Measurements from ENCODE around the gene NPAS2.
A peak's percentile ranks its signal among the peaks of the same experiment; 100 is the strongest.

DNA sequence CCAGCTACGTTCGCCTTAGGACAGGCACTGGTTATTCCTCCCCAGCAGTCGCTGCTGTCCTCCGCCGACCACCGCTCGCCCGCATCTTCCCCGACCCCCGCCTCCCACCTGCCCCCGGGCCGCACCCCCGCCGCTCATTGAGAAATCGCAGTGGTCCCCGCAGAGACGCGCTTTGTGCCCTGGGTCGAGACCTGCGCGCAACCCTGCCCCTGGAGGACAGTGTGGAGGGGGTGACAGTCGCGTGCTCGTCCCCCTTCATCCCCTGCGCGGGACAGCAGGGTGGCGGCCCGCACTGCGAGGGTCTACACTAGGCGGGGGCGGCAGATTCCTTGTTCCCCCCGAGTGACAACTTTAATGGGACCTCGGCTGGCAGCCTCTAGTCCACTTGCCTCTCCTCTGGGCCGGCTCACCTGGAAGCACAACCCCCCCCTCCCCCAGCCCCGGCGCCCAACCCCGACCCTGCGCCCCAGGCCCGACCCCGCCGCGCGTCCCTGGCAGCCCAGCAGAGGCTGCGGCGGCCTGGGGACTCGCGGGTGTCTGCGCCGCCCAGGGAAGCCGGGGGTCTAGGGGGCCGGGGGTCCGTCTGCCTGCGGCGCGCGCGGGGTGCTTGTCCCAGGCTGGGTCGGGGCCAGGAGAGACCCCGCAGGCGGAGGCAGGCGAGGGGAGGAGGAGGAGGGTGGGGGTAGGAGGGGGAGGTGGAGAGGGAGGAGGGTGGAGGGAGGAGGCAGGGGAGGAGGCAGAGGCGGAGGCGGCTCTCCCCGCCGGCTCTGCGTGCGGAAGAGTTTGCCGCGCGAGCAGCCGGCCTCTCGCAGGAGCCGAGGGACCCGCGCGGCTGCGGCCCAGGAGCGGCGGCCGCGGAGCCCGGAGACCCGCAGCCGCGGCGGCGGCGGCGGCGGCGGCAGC, at the start of gene NPAS2:
- TF ChIP-seq, protein P1, sequence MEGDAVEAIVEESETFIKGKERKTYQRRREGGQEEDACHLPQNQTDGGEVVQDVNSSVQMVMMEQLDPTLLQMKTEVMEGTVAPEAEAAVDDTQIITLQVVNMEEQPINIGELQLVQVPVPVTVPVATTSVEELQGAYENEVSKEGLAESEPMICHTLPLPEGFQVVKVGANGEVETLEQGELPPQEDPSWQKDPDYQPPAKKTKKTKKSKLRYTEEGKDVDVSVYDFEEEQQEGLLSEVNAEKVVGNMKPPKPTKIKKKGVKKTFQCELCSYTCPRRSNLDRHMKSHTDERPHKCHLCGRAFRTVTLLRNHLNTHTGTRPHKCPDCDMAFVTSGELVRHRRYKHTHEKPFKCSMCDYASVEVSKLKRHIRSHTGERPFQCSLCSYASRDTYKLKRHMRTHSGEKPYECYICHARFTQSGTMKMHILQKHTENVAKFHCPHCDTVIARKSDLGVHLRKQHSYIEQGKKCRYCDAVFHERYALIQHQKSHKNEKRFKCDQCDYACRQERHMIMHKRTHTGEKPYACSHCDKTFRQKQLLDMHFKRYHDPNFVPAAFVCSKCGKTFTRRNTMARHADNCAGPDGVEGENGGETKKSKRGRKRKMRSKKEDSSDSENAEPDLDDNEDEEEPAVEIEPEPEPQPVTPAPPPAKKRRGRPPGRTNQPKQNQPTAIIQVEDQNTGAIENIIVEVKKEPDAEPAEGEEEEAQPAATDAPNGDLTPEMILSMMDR (IDR thresholded peaks at IDR 0.05), result no peak
- TF ChIP-seq POLR2A (IDR thresholded peaks at IDR 0.05) (no peak), POLR2AphosphoS5 (IDR thresholded peaks at IDR 0.05) (peak; percentile 9), EP300 (IDR thresholded peaks at IDR 0.05) (no peak)

Measured in gastroesophageal sphincter (tissue), 3 donors.